Esophagus (tissue), 2 donors: ENCODE results near the gene HECTD4. TPM values are rescaled to one million over a fixed set of nuclear protein-coding genes. Genes with fewer than 3 reads are reported as not detected.

Source experiments
- H3K27ac ChIP-seq, 2 donors: one replicate each; pipeline ENCODE4 v1.5.1; 2013; ENCODE audit warnings: low read depth in 2 of 2, mild to moderate bottlenecking in 2 of 2, inconsistent platforms in 1 of 2, low read length in 1 of 2, moderate library complexity in 1 of 2
- H3K27me3 ChIP-seq, 2 donors: one replicate each; pipeline ENCODE4 v1.6.1; 2013; ENCODE audit warnings: low read length in 2 of 2, control low read depth in 1 of 2, mild to moderate bottlenecking in 1 of 2; ENCODE audit not compliant: insufficient read depth in 2 of 2, control insufficient read depth in 1 of 2
- H3K36me3 ChIP-seq, 2 donors: one replicate each; pipeline ENCODE4 v1.6.1; 2013; ENCODE audit warnings: low read length in 1 of 2; ENCODE audit not compliant: control insufficient read depth in 2 of 2, insufficient read depth in 2 of 2
- H3K4me1 ChIP-seq, 2 donors: one replicate each; pipeline ENCODE4 v1.6.1; 2013; ENCODE audit warnings: low read length in 1 of 2; ENCODE audit not compliant: control insufficient read depth in 2 of 2, insufficient read depth in 2 of 2
- H3K4me3 ChIP-seq, 2 donors: one replicate each; pipeline ENCODE4 v1.5.1; 2013; ENCODE audit warnings: low read length in 2 of 2, mild to moderate bottlenecking in 2 of 2, low read depth in 1 of 2, moderate library complexity in 1 of 2
- H3K9me3 ChIP-seq, 2 donors: one replicate each; pipeline ENCODE4 v1.6.1; 2013; ENCODE audit warnings: mild to moderate bottlenecking in 2 of 2, low read depth in 1 of 2, low read length in 1 of 2, moderate library complexity in 1 of 2; ENCODE audit not compliant: control insufficient read depth in 2 of 2, insufficient read depth in 1 of 2
- WGBS, 2 donors: extraction: QIAGEN DNeasy Blood & Tissue Kit; methylation state at CpG; one replicate each; pipeline ENCODE4 v1.1.7; 2013; 5-methylcytosine and 5-hydroxymethylcytosine counted together
- polyA plus RNA-seq, 2 donors: library from polyadenylated mRNA; stranded (reverse); fragments of 200-250 nt; gene quantifications; one replicate each; pipeline ENCODE4 v1.2.3, GENCODE V29; 2013
- donor health status: healthy with polysubstance abuse.
- donor health status: Bipolar disorder and iron deficiency.

HECTD4 gene
- polyA plus RNA-seq, 2 donors = 10.7 to 29.0 TPM

GRCh38 chr12:112182499-112182898, 199.7 kb downstream of the HECTD4 start:
- WGBS, 2 donors = 73 to 77% methylated on average over 7 of the region's 7 CpGs
- H3K36me3 ChIP-seq = peaks cover 13 to 42% of the 10 kb centered on the region in 2 donors
- H3K4me3 ChIP-seq = no peak overlapping the region
- no peaks in the 10 kb centered on the region for H3K27me3 ChIP-seq
- no peaks in the 10 kb centered on the region for H3K9me3 ChIP-seq
- H3K4me1 ChIP-seq = no peaks in the 10 kb centered on the region
- H3K27ac ChIP-seq = no peak overlapping the region

- no peaks in the 10 kb centered on the region for H3K4me1 ChIP-seq
- no peak overlapping the region for H3K27ac ChIP-seq
- no peaks in the 10 kb centered on the region for H3K27me3 ChIP-seq
- no peak overlapping the region for H3K4me3 ChIP-seq
- peaks cover 24 to 49% of the 10 kb centered on the region in 2 donors for H3K36me3 ChIP-seq
- 91 to 96% methylated on average over 4 of the region's 4 CpGs for WGBS, 2 donors
- no peaks in the 10 kb centered on the region for H3K9me3 ChIP-seq
These were observed 201.8 kb downstream of the HECTD4 start for GRCh38 chr12:112180422-112180821.

DNA sequence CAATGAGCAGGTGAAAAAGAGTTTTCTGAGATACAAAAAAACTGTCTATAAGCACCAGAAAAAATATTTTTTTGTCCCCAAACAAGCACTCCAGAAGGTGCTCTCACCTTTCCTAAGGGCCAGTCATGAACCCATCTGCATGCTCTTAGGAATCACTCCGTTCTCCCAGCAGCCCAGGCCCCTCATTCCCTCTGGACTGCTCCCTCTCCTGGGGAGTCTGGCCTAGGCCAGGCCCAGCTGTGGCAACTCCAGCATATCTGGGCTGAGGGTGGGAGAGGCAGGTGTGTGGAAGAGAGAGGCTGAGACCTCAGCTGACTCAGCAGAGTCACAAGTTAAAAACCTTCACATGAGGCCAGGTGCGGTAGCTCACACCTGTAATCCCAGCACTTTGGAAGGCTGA, 202.3 kb downstream of the HECTD4 start:
- no peaks in the 10 kb centered on the region for H3K27me3 ChIP-seq
- no peaks in the 10 kb centered on the region for H3K9me3 ChIP-seq
- H3K36me3 ChIP-seq = peaks cover 28 to 45% of the 10 kb centered on the region in 2 donors
- H3K4me1 ChIP-seq = no peaks in the 10 kb centered on the region
- H3K27ac ChIP-seq = no peak overlapping the region
- H3K4me3 ChIP-seq = no peak overlapping the region
- WGBS, 2 donors = 90% methylated on average over 2 of the region's 2 CpGs

DNA sequence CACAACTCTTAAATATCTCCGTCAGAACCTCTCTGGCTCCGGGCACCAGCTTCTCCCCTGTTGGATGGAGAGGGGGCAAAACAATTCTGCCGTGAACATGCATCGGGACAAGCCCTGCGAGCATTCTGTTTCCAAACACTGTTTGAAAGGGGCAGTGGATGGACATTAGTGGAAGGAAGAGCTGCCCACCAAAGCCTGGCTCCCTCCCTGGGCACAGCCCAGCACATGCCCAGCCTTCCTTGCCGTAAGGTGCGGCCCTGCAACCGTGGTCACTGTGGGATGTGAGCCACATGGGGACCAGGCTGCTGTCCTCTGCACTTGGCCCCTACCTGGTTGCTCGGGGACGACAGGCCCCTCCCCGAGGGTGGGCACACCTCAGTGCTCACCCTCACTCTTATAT, 202.9 kb downstream of the HECTD4 start:
- no peak overlapping the region for H3K4me3 ChIP-seq
- H3K9me3 ChIP-seq = no peaks in the 10 kb centered on the region
- H3K27ac ChIP-seq = no peak overlapping the region
- H3K27me3 ChIP-seq = no peaks in the 10 kb centered on the region
- no peaks in the 10 kb centered on the region for H3K4me1 ChIP-seq
- H3K36me3 ChIP-seq = peaks cover 28 to 42% of the 10 kb centered on the region in 2 donors
- WGBS, 2 donors = 94 to 95% methylated on average over 11 of the region's 11 CpGs

DNA sequence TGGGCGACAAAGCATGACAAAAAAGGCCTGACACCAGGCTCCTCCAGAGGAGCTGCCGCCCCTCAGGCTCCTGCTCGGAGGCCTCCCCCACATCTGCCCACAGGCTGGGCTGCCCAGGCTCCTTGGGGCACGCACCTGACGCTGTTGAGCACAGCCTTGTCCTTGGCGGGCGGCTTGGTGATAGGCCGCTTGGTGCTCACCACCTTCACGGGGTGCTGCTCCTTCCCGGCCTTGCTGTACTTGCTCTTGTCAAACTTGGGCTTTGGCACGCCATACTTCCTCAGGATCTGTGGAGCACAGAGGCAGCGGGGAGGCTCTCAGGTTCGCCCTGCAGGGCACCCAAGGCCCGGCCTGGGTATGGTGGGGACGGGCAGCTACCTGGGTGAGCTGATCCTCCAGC, 203.4 kb downstream of the HECTD4 start:
- H3K36me3 ChIP-seq = peaks cover 23 to 37% of the 10 kb centered on the region in 2 donors
- H3K4me3 ChIP-seq = no peak overlapping the region
- no peaks in the 10 kb centered on the region for H3K4me1 ChIP-seq
- no peaks in the 10 kb centered on the region for H3K9me3 ChIP-seq
- WGBS, 2 donors = 97% methylated on average over 15 of the region's 15 CpGs
- H3K27ac ChIP-seq = no peak overlapping the region
- no peaks in the 10 kb centered on the region for H3K27me3 ChIP-seq

DNA sequence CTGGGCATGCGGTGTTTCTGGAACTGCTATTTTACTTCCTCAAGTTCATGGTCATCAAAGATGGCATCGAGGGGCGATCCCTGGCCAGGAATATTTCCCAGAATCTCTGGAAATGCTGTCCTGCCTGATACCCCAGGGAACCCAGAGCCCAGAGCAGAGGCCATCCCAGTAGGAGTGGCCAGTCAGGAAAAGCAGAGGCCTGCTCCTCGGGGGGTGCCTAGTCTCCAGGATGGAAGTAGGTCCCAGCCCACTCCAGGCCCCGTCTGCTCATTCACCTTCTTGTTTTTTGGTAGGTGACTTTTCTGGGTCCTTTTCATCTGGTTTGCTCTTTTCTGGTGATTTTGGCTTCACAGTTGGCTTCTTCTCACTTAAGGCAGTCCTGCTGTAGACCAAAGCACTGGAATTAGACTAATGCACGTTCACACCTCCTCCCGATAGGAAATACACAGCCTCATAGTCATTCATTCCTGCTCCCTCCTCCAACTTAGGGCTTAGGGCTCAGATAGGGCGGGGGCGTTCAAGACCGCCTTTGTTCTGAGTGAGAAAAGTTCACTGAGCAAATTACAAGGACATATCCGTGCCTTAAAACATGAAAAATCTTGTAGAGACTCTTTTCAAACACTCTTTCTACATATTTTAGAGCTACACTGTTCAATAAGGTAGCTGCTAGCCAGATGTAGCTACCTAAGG, 205.8 kb downstream of the HECTD4 start:
- H3K36me3 ChIP-seq = peaks cover 30 to 39% of the 10 kb centered on the region in 2 donors
- 86 to 89% methylated on average over 11 of the region's 11 CpGs for WGBS, 2 donors

DNA sequence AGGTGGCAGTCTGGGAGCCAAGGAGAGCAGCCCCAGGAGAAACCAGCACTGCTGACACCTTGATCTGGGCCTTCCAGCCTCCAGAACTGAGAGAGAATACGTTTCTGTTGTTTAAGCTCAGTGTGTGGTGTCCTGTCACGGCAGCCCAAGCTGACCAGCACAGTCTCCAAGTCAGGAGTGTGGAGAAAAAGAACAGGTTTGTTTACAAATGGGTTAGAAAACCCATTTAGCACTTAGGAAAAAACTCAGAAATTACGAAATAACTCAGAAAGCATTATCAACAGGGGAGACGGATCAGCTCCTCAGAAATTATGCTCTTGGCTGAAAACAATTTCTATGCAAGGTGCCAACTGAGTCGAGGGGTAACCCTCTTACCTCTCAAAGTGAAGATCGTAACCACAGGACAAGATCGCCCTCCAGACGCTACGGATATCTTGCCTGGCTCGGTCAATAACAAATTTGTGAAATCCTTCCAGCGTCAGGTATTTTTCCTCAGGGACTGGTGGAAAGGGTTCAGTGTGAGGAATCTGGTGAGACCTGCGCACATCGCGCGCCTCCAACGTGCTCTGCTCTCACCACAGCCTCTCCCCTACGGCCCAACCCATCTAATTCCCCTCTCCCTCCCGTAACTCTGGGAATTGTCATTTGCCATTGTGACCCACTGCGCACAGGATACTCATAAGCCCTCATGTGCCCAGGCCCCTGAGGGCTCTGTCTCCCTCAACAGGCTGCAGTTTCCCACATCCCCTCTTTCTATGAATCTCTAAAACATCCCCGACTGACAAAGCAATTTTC, 206.7 kb downstream of the HECTD4 start:
- Histone ChIP-seq H3K4me1 (no peaks in the 10 kb centered on the region), H3K4me3 (no peak overlapping the region), H3K9me3 (no peaks in the 10 kb centered on the region), H3K36me3 (peaks cover 35 to 42% of the 10 kb centered on the region in 2 donors), H3K27me3 (no peaks in the 10 kb centered on the region), H3K27ac (no peak overlapping the region)
- WGBS, 2 donors = 94% methylated on average over 20 of the region's 20 CpGs

More for the DNA sequence above, 205.8 kb downstream of the HECTD4 start:
- H3K4me1 ChIP-seq = no peaks in the 10 kb centered on the region
- H3K4me3 ChIP-seq = no peak overlapping the region
- H3K9me3 ChIP-seq = no peaks in the 10 kb centered on the region
- H3K27me3 ChIP-seq = no peaks in the 10 kb centered on the region
- H3K27ac ChIP-seq = no peak overlapping the region

GRCh38 chr12:112172556-112173324, 209.5 kb downstream of the HECTD4 start:
- peaks cover 33 to 45% of the 10 kb centered on the region in 2 donors for H3K36me3 ChIP-seq
- H3K27ac ChIP-seq = no peak overlapping the region
- H3K27me3 ChIP-seq = no peaks in the 10 kb centered on the region

GRCh38 chr12:112170971-112171596, 211.1 kb downstream of the HECTD4 start:
- Histone ChIP-seq H3K4me1 (no peaks in the 10 kb centered on the region), H3K9me3 (no peaks in the 10 kb centered on the region), H3K36me3 (peaks cover 32 to 53% of the 10 kb centered on the region in 2 donors), H3K4me3 (no peak overlapping the region), H3K27me3 (no peaks in the 10 kb centered on the region), H3K27ac (no peak overlapping the region)
- 86 to 91% methylated on average over 17 of the region's 17 CpGs for WGBS, 2 donors

More at GRCh38 chr12:112172556-112173324, 209.5 kb downstream of the HECTD4 start:
- H3K4me1 ChIP-seq = no peaks in the 10 kb centered on the region
- WGBS, 2 donors = 92 to 97% methylated on average over 21 of the region's 21 CpGs
- H3K4me3 ChIP-seq = no peak overlapping the region
- H3K9me3 ChIP-seq = no peaks in the 10 kb centered on the region
